Stimulated activated naive CD4-positive, alpha-beta T cell (primary cell): ENCODE results near the gene ZNF625.
"Not testable (repeated sequence)": the region's sequence is repeated elsewhere in the genome, so short reads cannot be mapped to it uniquely, and the experiment has no call there.

Experiments
- DNase-seq, 6 experiments: peaks; one replicate each; lab custom pipeline; 2025; lab: John Stamatoyannopoulos, UW

ZNF625 gene

DNA sequence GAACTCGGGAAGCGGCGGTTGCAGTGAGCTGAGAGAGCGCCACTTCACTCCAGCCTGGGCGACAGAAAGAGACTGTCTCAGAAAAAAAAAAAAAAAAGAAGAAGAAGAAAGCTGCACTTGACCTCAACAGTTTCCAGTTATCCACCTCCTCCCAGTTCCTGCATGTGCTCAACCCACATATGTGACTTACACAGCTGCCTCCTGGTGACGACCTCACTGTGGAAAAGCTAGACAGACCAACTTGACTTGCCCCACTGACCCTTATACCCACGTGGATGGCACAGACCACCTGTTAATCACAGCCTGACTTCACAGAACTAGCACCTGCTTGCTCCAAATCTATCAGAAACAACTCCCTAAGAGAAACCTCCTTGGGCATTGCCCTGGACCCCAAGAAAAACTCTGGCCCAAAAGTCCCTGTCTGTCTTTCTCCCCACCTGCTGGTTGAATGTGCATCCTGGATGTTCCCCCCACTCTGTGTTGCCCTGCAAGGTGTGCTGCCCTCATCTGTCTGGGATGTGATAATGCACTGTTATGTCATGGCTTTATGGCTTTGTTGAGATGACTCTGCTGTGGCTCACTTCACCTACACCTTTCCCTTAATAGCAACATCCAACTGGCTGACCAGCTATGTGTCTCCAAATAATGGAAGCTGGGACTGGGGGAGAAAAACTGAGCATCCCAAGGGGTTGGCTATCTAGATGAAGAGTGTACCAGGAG is 19.2 kb downstream of the ZNF625 start:
- DNase-seq, result peak in 5 of 6 experiments; percentile 10 to 25 (median 22)

DNA sequence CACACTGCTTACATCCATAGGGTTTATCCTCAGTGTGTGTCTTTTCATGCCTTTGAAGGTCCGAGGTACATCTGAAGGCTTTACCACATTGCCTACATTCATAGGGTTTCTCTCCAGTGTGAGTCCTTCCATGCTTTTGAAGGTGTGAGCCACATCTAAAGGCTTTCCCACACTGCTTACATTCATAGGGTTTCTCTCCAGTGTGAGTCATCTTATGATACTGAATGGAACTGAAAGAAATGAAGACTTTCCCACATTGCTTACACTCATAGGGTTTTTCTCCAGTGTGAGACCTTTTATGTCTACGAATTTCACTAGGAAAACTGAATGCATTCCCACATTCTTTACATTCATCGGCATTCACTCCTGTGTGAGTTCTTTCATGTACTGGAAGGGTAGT is 23.5 kb downstream of the ZNF625 start:
- DNase-seq, result no peak

DNA sequence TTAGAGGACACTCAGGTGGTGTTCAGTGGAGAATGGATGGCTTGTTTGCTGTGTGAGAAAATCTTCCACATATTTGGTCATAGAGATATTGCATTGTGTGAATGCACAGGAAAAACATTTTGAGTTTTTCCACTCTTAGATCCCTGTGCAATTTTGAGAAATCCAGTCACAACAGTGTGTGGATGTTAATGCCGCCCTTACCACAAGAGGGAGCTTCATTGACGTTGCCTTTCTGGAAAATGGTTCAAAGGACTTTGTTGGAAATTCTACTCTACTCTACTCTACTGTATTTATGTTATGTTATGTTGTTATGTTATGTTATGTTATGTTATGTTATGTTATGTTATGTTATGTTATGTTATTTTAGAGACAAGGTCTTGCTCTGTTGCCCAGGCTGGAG is 29.8 kb downstream of the ZNF625 start:
- DNase-seq, result peak in 3 of 6 experiments; percentile 2 to 10 (median 6)

GRCh38 chr19:12117201-12117970 is 39.1 kb downstream of the ZNF625 start:
- no peak for DNase-seq

GRCh38 chr19:12113121-12113520 is 43.4 kb downstream of the ZNF625 start:
- no peak for DNase-seq

DNA sequence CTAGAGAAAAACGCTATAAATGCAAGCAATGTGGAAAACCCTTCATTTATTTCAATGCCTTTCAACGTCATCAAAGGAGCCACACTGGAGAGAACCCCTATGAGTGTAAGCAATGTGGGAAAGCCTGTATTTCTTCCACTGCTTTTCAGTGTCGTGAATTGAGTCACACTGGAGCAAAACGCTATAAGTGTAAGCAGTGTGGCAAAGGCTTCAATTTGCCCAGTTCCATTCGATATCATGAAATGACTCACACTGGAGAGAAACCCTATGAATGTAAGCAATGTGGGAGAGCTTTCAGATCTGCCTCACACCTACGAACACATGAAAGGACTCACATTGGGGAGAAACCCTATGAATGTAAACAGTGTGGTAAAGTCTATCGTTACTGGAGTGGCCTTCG is 43.8 kb downstream of the ZNF625 start:
- DNase-seq, result no peak

DNA sequence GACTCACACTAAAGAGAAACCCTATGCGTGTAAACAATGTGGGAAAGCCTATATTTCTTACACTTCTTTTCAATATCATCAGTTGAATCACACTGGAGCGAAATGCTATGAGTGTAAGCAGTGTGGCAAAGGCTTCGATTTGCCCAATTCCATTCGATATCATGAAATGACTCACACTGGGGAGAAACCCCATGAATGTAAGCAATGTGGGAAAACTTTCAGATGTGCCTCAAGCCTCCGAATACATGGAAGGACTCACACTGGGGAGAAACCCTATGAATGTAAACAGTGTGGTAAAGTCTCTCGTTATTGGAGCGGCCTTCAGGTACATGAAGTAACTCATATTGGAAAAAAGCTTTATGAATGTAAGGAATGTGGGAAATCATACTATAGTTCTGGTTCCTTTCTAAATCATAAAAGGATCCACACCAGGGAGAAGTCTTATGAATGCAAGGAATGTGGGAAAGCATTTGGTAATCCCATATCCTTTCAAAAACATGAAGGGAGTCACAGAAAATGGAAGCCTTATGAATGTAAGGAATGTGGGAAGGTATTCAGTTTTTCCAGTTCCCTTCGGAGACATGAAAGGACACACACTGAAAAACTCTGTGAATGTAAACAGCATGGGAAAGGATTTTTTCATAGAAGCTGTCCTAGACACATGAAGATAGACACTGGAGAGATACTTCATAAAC is 44.4 kb downstream of the ZNF625 start:
- DNase-seq, result no peak

GRCh38 chr19:12111176-12111575 is 45.4 kb downstream of the ZNF625 start:
- DNase-seq, result no peak

- not testable (repeated sequence) for DNase-seq
These were observed 52.6 kb downstream of the ZNF625 start for GRCh38 chr19:12103909-12104308.

GRCh38 chr19:12098040-12098439 is 58.5 kb downstream of the ZNF625 start:
- DNase-seq, result no peak

GRCh38 chr19:12095111-12095790 is 61.3 kb downstream of the ZNF625 start:
- no peak for DNase-seq
